Activated T-cell treated with anti-CD3 and anti-CD28 coated beads, Interleukin-2, amount 50 U/mL, for 72 hours (primary cell): ENCODE results near the gene LARP4. TPM values are rescaled to one million over a fixed set of nuclear protein-coding genes. Genes with fewer than 3 reads are reported as not detected.
"Not testable (repeated sequence)": the region's sequence is repeated elsewhere in the genome, so short reads cannot be mapped to it uniquely, and the experiment has no call there.

Experiments
- ATAC-seq, 2 donors: fragments of 150-1000 bp; cut with Tn5 transposase; replicated peaks in 1 of 2; 2 replicates each; pipeline ENCODE4 v1.10.0; 2021; ENCODE audit warnings: moderate library complexity in 2 of 2, mild to moderate bottlenecking in 1 of 2
- DNase-seq, 2 donors: peaks; one replicate each; pipeline ENCODE4 v3.0.0; 2021 to 2022; ENCODE audit warnings: mixed read lengths in 1 of 2
- H3K27ac Mint-ChIP-seq: one replicate; pipeline ENCODE4 v1.8.0; 2022; ENCODE audit warnings: mild to moderate bottlenecking, moderate library complexity, mixed read lengths
- H3K27me3 Mint-ChIP-seq: one replicate; pipeline ENCODE4 v1.8.0; 2022; ENCODE audit warnings: low read depth, mixed read lengths
- H3K36me3 Mint-ChIP-seq, 2 donors: one replicate each; pipeline ENCODE4 v1.8.0; 2022; ENCODE audit warnings: mixed read lengths in 2 of 2, mild to moderate bottlenecking in 1 of 2; ENCODE audit not compliant: insufficient read depth in 2 of 2
- H3K4me1 Mint-ChIP-seq: one replicate; pipeline ENCODE4 v1.8.0; 2022; ENCODE audit warnings: low read depth, mixed read lengths
- H3K4me3 Mint-ChIP-seq, 2 donors: one replicate each; pipeline ENCODE4 v1.8.0; 2022; ENCODE audit warnings: mild to moderate bottlenecking in 2 of 2, mixed read lengths in 2 of 2, moderate library complexity in 2 of 2
- H3K9me3 Mint-ChIP-seq, 2 donors: one replicate each; pipeline ENCODE4 v1.8.0; 2022; ENCODE audit warnings: mixed read lengths in 2 of 2
- total RNA-seq, 2 donors: library from RNA; stranded (reverse); gene quantifications; one replicate each; pipeline ENCODE4 v1.2.3, GENCODE V29; 2022

The LARP4 gene
- total RNA-seq, 2 donors from 2014 or later: 51.3 to 66.1 TPM

- Mint-ChIP-seq H3K9me3 (no peaks in the 10 kb centered on the region), H3K36me3 (peaks cover 1 to 14% of the 10 kb centered on the region in 2 donors), H3K27me3 (no peaks in the 10 kb centered on the region)
Observed at GRCh38 chr12:50453872-50454271, 53.2 kb downstream of the LARP4 start.

GRCh38 chr12:50458606-50459005 lies 57.9 kb downstream of the LARP4 start:
- no peak for DNase-seq
- peaks cover 2 to 13% of the 10 kb centered on the region in 2 donors for H3K36me3 Mint-ChIP-seq
- H3K27me3 Mint-ChIP-seq: no peaks in the 10 kb centered on the region
- ATAC-seq: no peak
- H3K4me1 Mint-ChIP-seq: no peaks in the 10 kb centered on the region
- no peak overlapping the region for H3K27ac Mint-ChIP-seq
- H3K9me3 Mint-ChIP-seq: no peaks in the 10 kb centered on the region
- H3K4me3 Mint-ChIP-seq: no peak overlapping the region

More at GRCh38 chr12:50453872-50454271, 53.2 kb downstream of the LARP4 start:
- Mint-ChIP-seq H3K4me1 (no peaks in the 10 kb centered on the region), H3K4me3 (no peak overlapping the region), H3K27ac (no peak overlapping the region)
- no peak for ATAC-seq
- no peak for DNase-seq

GRCh38 chr12:50467439-50467838 lies 66.8 kb downstream of the LARP4 start:
- no peak for DNase-seq
- no peak overlapping the region for H3K27ac Mint-ChIP-seq
- no peaks in the 10 kb centered on the region for H3K27me3 Mint-ChIP-seq
- ATAC-seq: no peak
- H3K4me1 Mint-ChIP-seq: no peaks in the 10 kb centered on the region
- H3K36me3 Mint-ChIP-seq: peaks cover 7 to 24% of the 10 kb centered on the region in 2 donors
- H3K4me3 Mint-ChIP-seq: no peak overlapping the region
- H3K9me3 Mint-ChIP-seq: no peaks in the 10 kb centered on the region

GRCh38 chr12:50477241-50477832 lies 76.7 kb downstream of the LARP4 start:
- H3K27ac Mint-ChIP-seq: peak overlapping the region; percentile 65
- no peak overlapping the region for H3K4me3 Mint-ChIP-seq
- no peaks in the 10 kb centered on the region for H3K4me1 Mint-ChIP-seq
- H3K27me3 Mint-ChIP-seq: no peaks in the 10 kb centered on the region
- H3K36me3 Mint-ChIP-seq: peaks cover 5 to 23% of the 10 kb centered on the region in 2 donors
- DNase-seq: no peak
- H3K9me3 Mint-ChIP-seq: no peaks in the 10 kb centered on the region
- ATAC-seq: peak; percentile 47 to 75

- no peak overlapping the region for H3K27ac Mint-ChIP-seq
- H3K4me3 Mint-ChIP-seq: no peak overlapping the region
- ATAC-seq (no peak), DNase-seq (no peak)
- no peaks in the 10 kb centered on the region for H3K4me1 Mint-ChIP-seq
- H3K27me3 Mint-ChIP-seq: no peaks in the 10 kb centered on the region
- no peaks in the 10 kb centered on the region for H3K9me3 Mint-ChIP-seq
- no peaks in the 10 kb centered on the region for H3K36me3 Mint-ChIP-seq
Observed at GRCh38 chr12:50482571-50482970, 81.9 kb downstream of the LARP4 start.

DNA sequence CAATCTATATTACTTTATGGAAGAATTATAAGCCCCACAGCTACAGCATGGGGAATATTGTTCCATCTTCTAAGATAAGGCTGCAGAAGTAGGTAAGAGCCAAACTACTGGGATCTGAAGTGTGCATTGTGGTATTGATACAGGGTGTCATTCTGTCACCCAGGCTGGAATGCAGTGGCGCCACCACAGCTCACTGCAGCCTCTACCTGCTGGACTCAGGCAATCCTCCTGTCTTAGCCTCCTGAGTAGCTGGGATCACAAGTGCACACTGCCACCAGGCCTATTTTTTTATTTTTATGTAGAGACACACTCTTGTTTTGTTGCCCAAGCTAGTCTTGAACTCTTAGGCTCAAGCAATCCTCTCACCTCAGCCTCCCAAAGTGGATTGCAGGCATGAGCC lies 82.8 kb downstream of the LARP4 start:
- ATAC-seq (no peak), DNase-seq (no peak)
- Mint-ChIP-seq H3K36me3 (no peaks in the 10 kb centered on the region), H3K27me3 (no peaks in the 10 kb centered on the region), H3K4me3 (no peak overlapping the region), H3K27ac (no peak overlapping the region), H3K9me3 (no peaks in the 10 kb centered on the region), H3K4me1 (no peaks in the 10 kb centered on the region)

- Mint-ChIP-seq H3K27ac (no peak overlapping the region), H3K27me3 (no peaks in the 10 kb centered on the region), H3K4me3 (no peak overlapping the region), H3K36me3 (peaks cover 0 to 10% of the 10 kb centered on the region in 2 donors), H3K4me1 (no peaks in the 10 kb centered on the region), H3K9me3 (peaks cover 4 to 11% of the 10 kb centered on the region in 2 donors)
- DNase-seq (no peak), ATAC-seq (no peak)
Observed at GRCh38 chr12:50488801-50489200, 88.1 kb downstream of the LARP4 start.

GRCh38 chr12:50498119-50498518 lies 97.4 kb downstream of the LARP4 start:
- H3K27ac Mint-ChIP-seq, H3K4me3 Mint-ChIP-seq, H3K27me3 Mint-ChIP-seq, ATAC-seq, H3K4me1 Mint-ChIP-seq, DNase-seq: not testable (repeated sequence)
- H3K36me3 Mint-ChIP-seq: peaks cover 16 to 19% of the 10 kb centered on the region in 2 donors
- peaks cover 19 to 23% of the 10 kb centered on the region in 2 donors for H3K9me3 Mint-ChIP-seq

- Mint-ChIP-seq H3K36me3 (peaks cover 0 to 1% of the 10 kb centered on the region in 2 donors), H3K27ac (peak within 1 kb of the TSS; percentile 90), H3K9me3 (no peaks in the 10 kb centered on the region), H3K4me3 (peak within 1 kb of the TSS; percentile 93 to 97), H3K4me1 (peaks cover 48% of the 10 kb centered on the region), H3K27me3 (no peaks in the 10 kb centered on the region)
- DNase-seq (peak; percentile 97 to 98), ATAC-seq (peak; percentile 91 to 95)
Observed at GRCh38 chr12:50504798-50505674, 104.4 kb downstream of the LARP4 start, which contains the start of gene DIP2B. Gene DIP2B, plus strand, starts transcription at chr12:50504985. Its CDS starts 156 bp downstream, at chr12:50505141.

- DNase-seq: no peak
- Mint-ChIP-seq H3K27ac (peak overlapping the region; percentile 87), H3K36me3 (peaks cover 0 to 1% of the 10 kb centered on the region in 2 donors), H3K4me3 (peak overlapping the region; percentile 93 to 97), H3K27me3 (no peaks in the 10 kb centered on the region), H3K4me1 (peaks cover 55% of the 10 kb centered on the region), H3K9me3 (no peaks in the 10 kb centered on the region)
- ATAC-seq: no peak
Observed at GRCh38 chr12:50505675-50506530, 105.2 kb downstream of the LARP4 start.

DNA sequence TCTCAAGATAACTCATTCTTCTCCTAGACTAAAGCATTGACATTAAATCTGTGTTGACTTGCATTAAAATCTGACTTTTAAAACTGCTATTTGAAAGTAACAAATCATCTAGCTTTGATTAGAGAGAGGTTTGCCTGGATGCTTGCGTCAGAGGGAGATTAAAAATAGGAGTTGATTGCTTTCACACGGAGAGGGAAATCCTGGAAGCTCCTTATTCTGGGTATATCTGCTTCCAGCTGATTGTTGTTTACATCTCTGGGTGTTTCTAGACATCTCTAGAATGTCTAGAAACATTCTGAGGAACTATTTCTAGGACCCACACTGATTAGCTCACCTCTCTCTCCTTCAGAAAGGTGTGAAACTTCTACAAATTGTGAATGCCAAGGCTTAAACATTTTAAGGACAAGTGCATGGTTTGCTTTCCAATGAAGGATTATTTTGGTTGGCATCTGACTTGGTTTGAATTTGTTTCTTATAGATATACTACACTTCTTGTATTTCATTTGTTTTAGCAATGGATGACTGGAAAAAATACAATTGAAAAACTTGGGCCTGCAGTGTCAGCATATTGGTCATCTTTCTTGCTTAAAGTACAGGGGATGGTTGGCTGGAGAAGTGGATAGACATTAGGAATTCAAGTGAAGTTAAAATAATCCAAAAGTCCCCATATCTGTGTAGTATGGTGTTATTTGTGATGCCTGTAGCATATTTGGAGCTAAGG lies 106.2 kb downstream of the LARP4 start:
- no peak for ATAC-seq
- peak overlapping the region; percentile 87 for H3K27ac Mint-ChIP-seq
- DNase-seq: no peak
- no peaks in the 10 kb centered on the region for H3K9me3 Mint-ChIP-seq
- peaks cover 0 to 1% of the 10 kb centered on the region in 2 donors for H3K36me3 Mint-ChIP-seq
- H3K4me1 Mint-ChIP-seq: peaks cover 55% of the 10 kb centered on the region
- H3K4me3 Mint-ChIP-seq: peak overlapping the region; percentile 93 to 97
- no peaks in the 10 kb centered on the region for H3K27me3 Mint-ChIP-seq

DNA sequence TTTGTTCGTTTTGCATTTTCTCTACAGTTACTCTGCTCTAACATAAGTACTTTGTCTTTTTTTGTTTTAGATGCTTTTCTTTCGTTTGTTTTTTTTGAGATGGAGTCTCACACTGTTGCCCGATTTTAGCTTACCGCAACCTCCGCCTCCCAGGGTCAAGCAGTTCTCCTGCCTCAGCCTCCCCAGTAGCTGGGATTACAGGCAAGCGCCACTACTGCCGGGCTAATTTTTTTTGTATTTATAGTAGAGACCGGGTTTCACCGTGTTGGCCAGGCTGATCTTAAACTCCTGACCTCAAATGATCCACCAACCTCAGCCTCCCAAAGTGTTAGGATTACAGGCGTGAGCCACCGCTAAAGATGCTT lies 106.8 kb downstream of the LARP4 start:
- Mint-ChIP-seq H3K9me3 (no peaks in the 10 kb centered on the region), H3K4me1 (peaks cover 60% of the 10 kb centered on the region), H3K27me3 (no peaks in the 10 kb centered on the region), H3K27ac (peak overlapping the region; percentile 87), H3K36me3 (peaks cover 0 to 1% of the 10 kb centered on the region in 2 donors), H3K4me3 (peak overlapping the region; percentile 93 to 97)
- ATAC-seq (no peak), DNase-seq (no peak)
